ENCODE results near the gene RBM39. TPM values are rescaled to one million over a fixed set of nuclear protein-coding genes. Genes with fewer than 3 reads are reported as not detected.
"Not testable (repeated sequence)": the region's sequence is repeated elsewhere in the genome, so short reads cannot be mapped to it uniquely, and the experiment has no call there.

The RBM39 gene
- polyA plus RNA-seq (ENCODE audit: insufficient read length): 282 TPM

GRCh38 chr20:35741892-35742740 lies at the start of gene RBM39:
Gene RBM39, minus strand, starts transcription at chr20:35742260. Its CDS starts 1,386 bp downstream, at chr20:35740874.
- DNase-seq: peak; percentile 100

GRCh38 chr20:35791821-35792220 lies 49.8 kb upstream of the RBM39 start:
- no peak for DNase-seq

GRCh38 chr20:35791097-35791496 lies 49.0 kb upstream of the RBM39 start:
- DNase-seq: no peak

- DNase-seq: no peak
Observed at GRCh38 chr20:35788796-35789195, 46.7 kb upstream of the RBM39 start.

GRCh38 chr20:35785541-35785940 lies 43.5 kb upstream of the RBM39 start:
- DNase-seq: not testable (repeated sequence)

- DNase-seq: not testable (repeated sequence)
Observed at GRCh38 chr20:35783811-35784210, 41.8 kb upstream of the RBM39 start.

- DNase-seq: no peak
Observed at GRCh38 chr20:35776513-35777101, 34.5 kb upstream of the RBM39 start.

- no peak for DNase-seq
Observed at GRCh38 chr20:35774391-35774790, 32.3 kb upstream of the RBM39 start.

GRCh38 chr20:35773154-35773751 lies 31.2 kb upstream of the RBM39 start:
- no peak for DNase-seq

GRCh38 chr20:35772563-35773058 lies 30.6 kb upstream of the RBM39 start:
- DNase-seq: no peak

GRCh38 chr20:35771689-35772562 lies 29.9 kb upstream of the RBM39 start, which contains the start of gene PHF20:
Gene PHF20, plus strand, starts transcription at chr20:35772015. Its CDS starts 29,508 bp downstream, at chr20:35801523.
- DNase-seq: peak; percentile 98

GRCh38 chr20:35771367-35771688 lies 29.3 kb upstream of the RBM39 start:
- DNase-seq: peak; percentile 19

GRCh38 chr20:35768731-35769664 lies 26.9 kb upstream of the RBM39 start:
- peak; percentile 85 for DNase-seq

GRCh38 chr20:35767683-35768481 lies 25.8 kb upstream of the RBM39 start:
- DNase-seq: peak; percentile 54

- no peak for DNase-seq
Observed at GRCh38 chr20:35766843-35767242, 24.8 kb upstream of the RBM39 start.

- not testable (repeated sequence) for DNase-seq
Observed at GRCh38 chr20:35764936-35765335, 22.9 kb upstream of the RBM39 start.

- DNase-seq: no peak
Observed at GRCh38 chr20:35762461-35762860, 20.4 kb upstream of the RBM39 start.

GRCh38 chr20:35761548-35761947 lies 19.5 kb upstream of the RBM39 start:
- DNase-seq: not testable (repeated sequence)

- no peak for DNase-seq
Observed at GRCh38 chr20:35757098-35757705, 15.1 kb upstream of the RBM39 start.

GRCh38 chr20:35756404-35756803 lies 14.3 kb upstream of the RBM39 start:
- DNase-seq: no peak
